Activated gamma-delta T cell treated with Interleukin-2 at 50 U/mL for 16 hours (primary cell): ENCODE results near the gene WDR70.
A peak's percentile ranks its signal among the peaks of the same experiment; 100 is the strongest.

ENCODE experiments used
- DNase-seq: peaks from one replicate; pipeline ENCODE4 v3.0.0-alpha.2; 2020

WDR70 gene

GRCh38 chr5:37727238-37727637, 348.1 kb downstream of the WDR70 start:
- no peak for DNase-seq

- no peak for DNase-seq
Observed at GRCh38 chr5:37730896-37731455, 351.9 kb downstream of the WDR70 start.

GRCh38 chr5:37734114-37734513, 355.0 kb downstream of the WDR70 start:
- no peak for DNase-seq

GRCh38 chr5:37735649-37736347, 356.7 kb downstream of the WDR70 start:
- no peak for DNase-seq

- DNase-seq: no peak
Observed at GRCh38 chr5:37736397-37736796, 357.3 kb downstream of the WDR70 start.

GRCh38 chr5:37737326-37738056, 358.4 kb downstream of the WDR70 start:
- DNase-seq: no peak

- peak; percentile 6 for DNase-seq
Observed at GRCh38 chr5:37738057-37738691, 359.1 kb downstream of the WDR70 start.

GRCh38 chr5:37738865-37739488, 359.9 kb downstream of the WDR70 start:
- no peak for DNase-seq

- no peak for DNase-seq
Observed at GRCh38 chr5:37739817-37740261, 360.7 kb downstream of the WDR70 start.

- DNase-seq: no peak
Observed at GRCh38 chr5:37740331-37741066, 361.4 kb downstream of the WDR70 start.

GRCh38 chr5:37742111-37742510, 363.0 kb downstream of the WDR70 start:
- DNase-seq: no peak

GRCh38 chr5:37751227-37751626, 372.1 kb downstream of the WDR70 start:
- no peak for DNase-seq

- DNase-seq: no peak
Observed at GRCh38 chr5:37754976-37755375, 375.9 kb downstream of the WDR70 start.

GRCh38 chr5:37755581-37755980, 376.5 kb downstream of the WDR70 start:
- no peak for DNase-seq

- DNase-seq: no peak
Observed at GRCh38 chr5:37756248-37756647, 377.1 kb downstream of the WDR70 start.

- no peak for DNase-seq
Observed at GRCh38 chr5:37757980-37758582, 379.0 kb downstream of the WDR70 start.

- no peak for DNase-seq
Observed at GRCh38 chr5:37767251-37767650, 388.1 kb downstream of the WDR70 start.

GRCh38 chr5:37767961-37768360, 388.8 kb downstream of the WDR70 start:
- no peak for DNase-seq

GRCh38 chr5:37768371-37768770, 389.3 kb downstream of the WDR70 start:
- DNase-seq: no peak

- no peak for DNase-seq
Observed at GRCh38 chr5:37769108-37769507, 390.0 kb downstream of the WDR70 start.

GRCh38 chr5:37769840-37770239, 390.7 kb downstream of the WDR70 start:
- DNase-seq: no peak

GRCh38 chr5:37770786-37771185, 391.7 kb downstream of the WDR70 start:
- no peak for DNase-seq
